ENCODE data around the gene FUOM. TPM values are rescaled to one million over a fixed set of nuclear protein-coding genes. Genes with fewer than 3 reads are reported as not detected.
A peak's percentile ranks its signal among the peaks of the same experiment; 100 is the strongest.

Gene FUOM
- total and polyA plus RNA-seq, 12 donors = 4.8 to 47.9 (median 15.8) TPM

GRCh38 chr10:133394801-133395221 lies 37.0 kb upstream of the FUOM start:
- Histone ChIP-seq H3K4me1 (replicated peaks in 1 of 2) (peaks cover 6 to 14% of the 10 kb centered on the region in 2 donors), H3K27ac (peak overlapping the region in 4 of 5 donors; percentile 8 to 83 (median 74)), H3K9me3 (replicated peaks in 1 of 3) (no peaks in the 10 kb centered on the region), H3K4me3 (peak overlapping the region in 3 of 4 donors; percentile 76 to 94 (median 80)), H3K36me3 (replicated peaks in 1 of 2) (peaks cover 0 to 27% of the 10 kb centered on the region in 2 donors), H3K27me3 (no peaks in the 10 kb centered on the region)
- TF ChIP-seq POLR2A (IDR thresholded peaks at IDR 0.05) (no peak), CTCF (IDR thresholded peaks at IDR 0.05) (no peak)
- DNase-seq = peak in 3 of 7 donors; percentile 16 to 50 (median 23)
- 22 to 45% (median 27%) methylated on average over 13 to 21 of the region's 21 CpGs for WGBS, 4 donors
- intact Hi-C loops (cut with DNase I) = no loop called here

GRCh38 chr10:133394064-133394663 lies 36.3 kb upstream of the FUOM start, which contains the start of gene MTG1:
TSS of gene MTG1 (plus strand) at chr10:133394157. CDS start at chr10:133394221, 64 bp downstream.
- Histone ChIP-seq H3K4me1 (replicated peaks in 1 of 2) (peaks cover 6 to 14% of the 10 kb centered on the region in 2 donors), H3K27ac (peak within 1 kb of the TSS; percentile 8 to 83 (median 65)), H3K36me3 (replicated peaks in 1 of 2) (peaks cover 0 to 20% of the 10 kb centered on the region in 2 donors), H3K9me3 (replicated peaks in 1 of 3) (no peaks in the 10 kb centered on the region), H3K27me3 (no peaks in the 10 kb centered on the region), H3K4me3 (peak within 1 kb of the TSS; percentile 17 to 94 (median 78))
- intact Hi-C loops (cut with DNase I) = no loop called here
- TF ChIP-seq POLR2A (IDR thresholded peaks at IDR 0.05) (peak; percentile 59 to 80), CTCF (IDR thresholded peaks at IDR 0.05) (peak in 4 of 6 experiments; percentile 20 to 45 (median 24))
- peak; percentile 92 to 95 (median 94) for DNase-seq
- WGBS, 4 donors = 0 to 1% (median 0%) methylated on average over 8 to 69 of the region's 69 CpGs

- intact Hi-C loops (cut with DNase I) = no loop called here
- peak overlapping the region in 2 of 4 donors; percentile 76 to 80 for H3K4me3 ChIP-seq
- peak in 1 of 7 donors; percentile 55 for DNase-seq
- no peaks in the 10 kb centered on the region for H3K9me3 ChIP-seq (replicated peaks in 1 of 3)
- H3K4me1 ChIP-seq (replicated peaks in 1 of 2) = peaks cover 6 to 14% of the 10 kb centered on the region in 2 donors
- H3K27me3 ChIP-seq = no peaks in the 10 kb centered on the region
- peak overlapping the region in 2 of 5 donors; percentile 82 to 83 for H3K27ac ChIP-seq
- peaks cover 0 to 14% of the 10 kb centered on the region in 2 donors for H3K36me3 ChIP-seq (replicated peaks in 1 of 2)
- WGBS, 4 donors = 29 to 47% (median 32%) methylated on average over 17 to 27 of the region's 27 CpGs
- TF ChIP-seq CTCF (IDR thresholded peaks at IDR 0.05) (no peak), POLR2A (IDR thresholded peaks at IDR 0.05) (no peak)
Measured at GRCh38 chr10:133393401-133394063, 35.7 kb upstream of the FUOM start.

- H3K9me3 ChIP-seq (replicated peaks in 1 of 3) = no peaks in the 10 kb centered on the region
- H3K27ac ChIP-seq = no peak overlapping the region
- DNase-seq = peak in 1 of 7 donors; percentile 45
- H3K36me3 ChIP-seq (replicated peaks in 1 of 2) = peaks cover 0 to 4% of the 10 kb centered on the region in 2 donors
- intact Hi-C loops (cut with DNase I) = no loop called here
- H3K4me1 ChIP-seq (replicated peaks in 1 of 2) = peaks cover 6 to 14% of the 10 kb centered on the region in 2 donors
- TF ChIP-seq POLR2A (IDR thresholded peaks at IDR 0.05) (no peak), CTCF (IDR thresholded peaks at IDR 0.05) (no peak)
- no peak overlapping the region for H3K4me3 ChIP-seq
- WGBS, 4 donors = 81 to 88% (median 87%) methylated on average over 12 of the region's 12 CpGs
- H3K27me3 ChIP-seq = no peaks in the 10 kb centered on the region
Measured at GRCh38 chr10:133391761-133392518, 34.1 kb upstream of the FUOM start.
